Measurements from ENCODE around the gene ZACN. TPM values are rescaled to one million over a fixed set of nuclear protein-coding genes. Genes with fewer than 3 reads are reported as not detected.
A peak's percentile ranks its signal among the peaks of the same experiment; 100 is the strongest.

ZACN gene
- total and polyA plus RNA-seq, 7 donors: 0.08 to 1.6 (median 1.2) TPM; not detected in 3

- ATAC-seq: no peak
- intact Hi-C loops (cut with DNase I): no loop called here
- no peak for TF ChIP-seq CTCF (IDR thresholded peaks at IDR 0.05)
- Histone ChIP-seq H3K36me3 (ENCODE audit: insufficient read depth in 1 of 2, low read depth in 1 of 2) (no peaks in the 10 kb centered on the region), H3K9me3 (no peaks in the 10 kb centered on the region), H3K4me1 (no peaks in the 10 kb centered on the region), H3K27ac (no peak overlapping the region), H3K4me3 (no peak overlapping the region), H3K27me3 (ENCODE audit: insufficient read depth in 3 of 3, low read length in 2 of 3) (no peaks in the 10 kb centered on the region)
- no peak for DNase-seq
- WGBS, 3 donors: 87 to 91% (median 91%) methylated on average over 7 of the region's 7 CpGs
These were observed 36.3 kb downstream of the ZACN start for GRCh38 chr17:76115138-76115754.

GRCh38 chr17:76119409-76120371 lies 40.7 kb downstream of the ZACN start:
- intact Hi-C loops (cut with DNase I): loop anchor here in 1 of 2 donors (2.0 to 5.0 kb wide), 2 partner anchors 159 to 178 kb away; no protein-coding TSS in a partner anchor
- Histone ChIP-seq H3K27ac (no peak overlapping the region), H3K36me3 (ENCODE audit: insufficient read depth in 1 of 2, low read depth in 1 of 2) (no peaks in the 10 kb centered on the region), H3K27me3 (ENCODE audit: insufficient read depth in 3 of 3, low read length in 2 of 3) (no peaks in the 10 kb centered on the region), H3K4me3 (no peak overlapping the region), H3K9me3 (no peaks in the 10 kb centered on the region), H3K4me1 (no peaks in the 10 kb centered on the region)
- no peak for TF ChIP-seq CTCF (IDR thresholded peaks at IDR 0.05)
- WGBS, 3 donors: 77 to 80% (median 77%) methylated on average over 19 of the region's 19 CpGs
- DNase-seq (no peak), ATAC-seq (no peak)

- WGBS, 3 donors: 92 to 97% (median 95%) methylated on average over 5 of the region's 5 CpGs
These were observed 41.7 kb downstream of the ZACN start for GRCh38 chr17:76120658-76121008.

GRCh38 chr17:76121932-76122430 lies 43.0 kb downstream of the ZACN start:
- no peak for TF ChIP-seq CTCF (IDR thresholded peaks at IDR 0.05)
- WGBS, 3 donors: 39 to 55% (median 43%) methylated on average over 27 to 42 of the region's 42 CpGs
- Histone ChIP-seq H3K4me3 (peak overlapping the region; percentile 64), H3K36me3 (ENCODE audit: insufficient read depth in 1 of 2, low read depth in 1 of 2) (no peaks in the 10 kb centered on the region), H3K4me1 (no peaks in the 10 kb centered on the region), H3K27me3 (ENCODE audit: insufficient read depth in 3 of 3, low read length in 2 of 3) (no peaks in the 10 kb centered on the region), H3K9me3 (no peaks in the 10 kb centered on the region), H3K27ac (peak overlapping the region; percentile 46)
- ATAC-seq (peak; percentile 44 to 64 (median 46)), DNase-seq (peak in 1 of 2 donors; percentile 57)
- intact Hi-C loops (cut with DNase I): loop anchor here (1.0 to 5.0 kb wide), 5 partner anchors 59 to 178 kb away; no protein-coding TSS in a partner anchor

More at GRCh38 chr17:76120658-76121008, 41.7 kb downstream of the ZACN start:
- Histone ChIP-seq H3K9me3 (no peaks in the 10 kb centered on the region), H3K36me3 (ENCODE audit: insufficient read depth in 1 of 2, low read depth in 1 of 2) (no peaks in the 10 kb centered on the region), H3K4me1 (no peaks in the 10 kb centered on the region), H3K27me3 (ENCODE audit: insufficient read depth in 3 of 3, low read length in 2 of 3) (no peaks in the 10 kb centered on the region), H3K4me3 (no peak overlapping the region), H3K27ac (no peak overlapping the region)
- DNase-seq (no peak), ATAC-seq (no peak)
- intact Hi-C loops (cut with DNase I): loop anchor here (1.0 to 5.0 kb wide), 4 partner anchors 158 to 180 kb away; no protein-coding TSS in a partner anchor
- no peak for TF ChIP-seq CTCF (IDR thresholded peaks at IDR 0.05)
